Suppressor macrophage (primary cell): ENCODE measurements around the gene MGAT4B.
"Not testable (repeated sequence)": the region's sequence is repeated elsewhere in the genome, so short reads cannot be mapped to it uniquely, and the experiment has no call there.

ENCODE experiments used
- DNase-seq, 4 experiments: peaks; one replicate each; pipeline ENCODE4 v3.0.0-alpha.2; 2020 to 2022

Gene MGAT4B

GRCh38 chr5:179794171-179794570 lies 12.5 kb downstream of the MGAT4B start:
- DNase-seq = no peak

GRCh38 chr5:179793468-179794139 lies 13.1 kb downstream of the MGAT4B start, which contains the start of gene LTC4S:
LTC4S (plus strand) TSS chr5:179793986; CDS start chr5:179794081, 95 bp downstream.
- peak; percentile 71 to 89 (median 88) for DNase-seq

- peak; percentile 65 to 80 (median 76) for DNase-seq
These were observed 13.8 kb downstream of the MGAT4B start for GRCh38 chr5:179792612-179793467.

- DNase-seq = peak; percentile 44 to 67 (median 64)
These were observed 14.6 kb downstream of the MGAT4B start for GRCh38 chr5:179791881-179792611.

DNA sequence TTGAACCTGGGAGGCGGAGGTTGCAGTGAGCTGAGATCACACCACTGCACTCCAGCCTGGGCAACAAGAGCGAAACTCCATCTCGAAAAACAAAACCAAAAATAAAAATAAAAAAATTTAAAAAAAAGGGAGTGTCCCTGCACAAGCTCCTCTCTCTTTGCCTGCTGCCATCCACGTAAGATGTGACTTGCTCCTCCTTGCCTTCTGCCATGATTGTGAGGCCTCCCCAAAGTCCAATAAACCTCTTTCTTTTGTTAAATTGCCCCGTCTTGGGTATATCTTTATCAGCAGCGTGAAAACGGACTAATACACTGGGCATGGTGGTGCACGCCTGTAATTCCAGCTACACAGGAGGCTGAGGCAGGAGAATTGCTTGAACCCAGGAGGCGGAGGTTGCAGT lies 17.4 kb downstream of the MGAT4B start:
- not testable (repeated sequence) for DNase-seq

DNA sequence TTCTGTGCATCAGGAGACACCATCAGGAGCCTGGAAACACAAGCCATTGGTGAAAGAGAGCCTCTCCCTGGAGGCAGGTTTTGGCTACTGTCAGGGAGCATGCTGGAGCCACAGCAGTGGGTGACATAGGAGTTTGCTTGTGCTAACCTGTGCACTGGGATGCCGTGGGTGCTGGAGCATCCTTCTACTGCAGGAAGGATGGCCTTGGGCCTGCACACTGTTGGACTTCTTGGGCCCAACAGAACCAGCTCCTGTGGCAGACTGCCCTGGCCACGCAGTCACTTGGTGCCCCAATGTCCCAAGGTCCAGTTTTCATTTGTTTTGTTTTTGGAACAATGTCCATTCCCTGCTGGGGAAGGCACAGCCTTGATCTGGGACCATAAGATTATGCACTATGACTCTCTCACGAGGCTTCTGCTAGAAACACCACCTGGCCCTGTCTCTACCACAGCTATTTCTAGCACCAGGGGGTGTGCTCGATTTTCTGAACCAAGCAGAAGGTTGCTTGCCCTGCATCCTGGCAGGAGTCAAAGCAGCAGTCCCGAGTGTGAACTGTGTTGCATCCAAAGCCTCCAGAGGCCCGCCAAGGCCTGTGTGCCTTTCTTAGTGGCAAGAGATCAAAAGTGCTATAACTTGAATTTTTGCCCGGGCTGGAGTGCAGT lies 18.3 kb downstream of the MGAT4B start:
- DNase-seq = no peak

DNA sequence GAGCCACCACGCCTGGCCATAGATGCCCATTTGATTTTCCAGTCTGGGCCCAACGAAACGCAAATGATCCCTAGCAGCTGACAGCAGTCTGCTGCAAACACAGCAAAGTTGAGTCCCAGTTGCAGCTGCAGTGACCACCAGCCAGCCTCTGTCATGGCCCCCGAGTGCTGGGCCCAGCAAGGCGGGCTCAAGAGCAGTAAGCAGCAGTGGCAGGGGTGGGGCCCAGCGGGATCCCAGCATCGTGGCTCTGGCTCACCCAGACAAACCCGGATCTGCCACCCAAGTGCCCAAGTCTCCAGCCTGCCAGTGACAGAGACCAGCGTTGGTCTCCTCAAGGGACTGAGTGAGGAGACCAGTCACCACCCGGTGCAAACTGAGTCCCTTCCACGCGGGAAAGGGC lies 19.8 kb downstream of the MGAT4B start:
- DNase-seq = no peak

DNA sequence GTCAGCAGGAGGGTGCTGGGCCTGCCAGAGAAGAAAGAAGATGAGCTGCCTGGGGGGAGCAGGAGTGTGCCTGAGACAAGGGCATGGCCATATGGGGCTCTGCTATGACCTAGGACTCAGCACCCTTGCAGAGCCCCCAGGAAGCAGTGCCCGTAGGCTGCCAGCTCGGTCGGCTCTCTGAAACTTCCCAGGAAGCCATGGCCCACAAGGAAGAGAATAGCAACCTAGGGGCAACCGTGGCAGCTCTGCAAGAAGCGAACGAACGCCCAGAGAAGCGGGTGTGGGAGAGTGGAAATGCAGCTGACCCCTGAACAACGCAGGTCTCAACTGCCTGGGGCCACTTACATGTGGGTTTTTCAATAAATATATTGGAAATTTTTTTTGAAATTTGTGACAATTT lies 23.5 kb downstream of the MGAT4B start:
- DNase-seq = no peak

- DNase-seq = no peak
These were observed 24.8 kb downstream of the MGAT4B start for GRCh38 chr5:179781846-179782245.

- DNase-seq = peak; percentile 81 to 91 (median 90)
These were observed 26.3 kb downstream of the MGAT4B start for GRCh38 chr5:179780362-179780761.

DNA sequence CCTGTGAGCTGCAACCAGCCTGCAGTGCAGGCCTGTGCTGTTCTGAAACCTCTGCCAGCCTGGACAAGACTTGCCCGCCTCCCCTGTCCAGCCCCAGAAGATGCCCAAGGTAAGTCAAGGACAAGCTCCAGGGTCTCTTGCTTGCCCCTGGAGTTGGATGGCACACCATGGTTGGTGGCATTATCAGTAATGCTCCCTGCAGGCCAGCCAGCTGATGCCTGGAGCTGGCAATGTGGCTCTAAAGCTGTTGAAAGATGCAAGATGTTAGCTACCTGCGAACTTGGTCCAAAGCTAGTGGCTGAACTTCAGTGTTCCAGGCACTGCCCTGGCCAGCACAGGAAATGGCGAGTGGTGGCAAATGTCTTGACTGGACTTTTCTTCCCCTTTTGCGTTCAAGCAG lies 26.8 kb downstream of the MGAT4B start:
- no peak for DNase-seq

- DNase-seq = no peak
These were observed 28.1 kb downstream of the MGAT4B start for GRCh38 chr5:179778591-179778990.

GRCh38 chr5:179777909-179778308 lies 28.8 kb downstream of the MGAT4B start:
- peak; percentile 56 to 80 (median 76) for DNase-seq

DNA sequence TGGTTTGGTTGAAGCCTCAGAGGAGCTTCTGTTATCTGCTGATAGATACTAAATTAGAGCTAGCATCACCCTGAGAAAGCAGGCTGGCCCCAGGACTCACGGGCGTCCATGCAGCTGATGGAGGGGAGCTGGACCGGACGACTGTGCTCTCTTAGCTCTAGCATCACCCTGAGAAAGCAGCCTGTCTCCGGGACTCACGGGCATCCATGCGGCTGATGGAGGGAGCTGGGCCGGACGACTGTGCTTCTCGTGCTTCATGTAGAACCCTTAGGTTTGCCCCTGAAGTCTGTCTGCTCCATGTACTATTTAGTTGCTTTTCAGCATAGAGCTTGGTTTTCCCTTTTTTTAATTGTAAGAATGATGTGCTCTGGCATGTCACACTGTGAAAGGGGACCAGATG lies 29.2 kb downstream of the MGAT4B start:
- DNase-seq = no peak

DNA sequence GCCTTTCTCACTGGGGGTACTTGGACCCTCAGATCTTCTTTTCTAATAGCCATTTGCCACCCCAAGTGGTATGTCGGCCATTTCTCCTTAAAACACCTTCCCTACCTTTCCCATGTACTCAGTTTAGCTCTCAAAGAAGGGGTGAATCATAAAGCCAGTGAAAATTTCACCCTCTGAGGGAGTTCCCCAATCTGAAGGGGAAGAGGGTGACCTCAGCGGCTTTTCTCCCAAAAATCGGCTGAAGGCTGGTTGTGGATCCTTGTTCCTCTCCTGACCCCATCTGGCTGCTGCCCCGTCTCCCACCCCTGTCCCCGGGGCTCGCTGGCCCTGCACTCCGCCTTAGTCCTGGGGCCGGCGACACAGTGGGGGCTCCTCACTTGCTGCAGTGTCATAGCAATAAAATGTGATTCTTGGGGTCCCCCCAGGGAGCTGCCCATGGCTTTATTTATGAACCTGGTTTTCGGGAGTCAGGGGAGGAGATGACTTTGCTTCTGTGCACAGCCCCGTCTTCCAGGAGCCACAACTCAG lies 30.2 kb downstream of the MGAT4B start:
- peak; percentile 60 to 78 (median 76) for DNase-seq

DNA sequence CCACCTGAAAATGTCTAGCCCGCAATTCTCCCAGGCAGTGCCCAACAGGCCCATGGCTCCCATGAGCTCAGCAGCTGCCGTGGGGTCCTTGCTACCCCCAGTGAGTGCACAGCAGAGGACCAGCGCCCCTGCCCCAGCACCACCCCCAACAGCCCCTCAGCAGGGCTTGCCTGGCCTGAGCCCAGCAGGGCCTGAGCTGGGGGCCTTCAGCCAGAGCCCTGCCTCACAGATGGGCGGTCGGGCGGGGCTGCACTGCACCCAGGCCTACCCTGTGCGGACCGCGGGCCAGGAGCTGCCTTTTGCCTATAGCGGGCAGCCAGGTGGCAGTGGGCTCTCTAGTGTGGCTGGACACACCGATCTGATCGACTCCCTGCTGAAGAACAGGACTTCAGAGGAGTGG lies 32.2 kb downstream of the MGAT4B start:
- DNase-seq = no peak

GRCh38 chr5:179773686-179774040 lies 33.0 kb downstream of the MGAT4B start:
- DNase-seq = no peak

DNA sequence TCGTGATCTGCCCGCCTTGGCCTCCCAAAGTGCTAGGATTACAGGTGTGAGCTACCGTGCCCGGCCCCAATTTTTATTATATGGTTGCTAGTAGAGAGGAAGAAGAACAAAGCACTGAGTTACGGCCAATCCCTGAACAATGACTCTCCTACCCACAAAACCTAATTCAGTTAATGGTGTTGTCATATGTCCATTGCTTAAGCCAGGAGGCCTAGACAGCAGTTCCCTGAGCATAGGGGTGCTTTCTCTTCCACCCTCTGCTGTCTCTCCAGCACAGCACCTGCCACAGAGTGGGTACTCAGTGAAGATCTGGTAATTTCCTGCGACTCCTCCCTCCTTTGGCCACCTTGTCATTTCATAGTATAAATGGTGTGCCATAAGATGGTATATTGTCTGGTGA lies 34.3 kb downstream of the MGAT4B start:
- DNase-seq = peak in 1 of 4 experiments; percentile 28

DNA sequence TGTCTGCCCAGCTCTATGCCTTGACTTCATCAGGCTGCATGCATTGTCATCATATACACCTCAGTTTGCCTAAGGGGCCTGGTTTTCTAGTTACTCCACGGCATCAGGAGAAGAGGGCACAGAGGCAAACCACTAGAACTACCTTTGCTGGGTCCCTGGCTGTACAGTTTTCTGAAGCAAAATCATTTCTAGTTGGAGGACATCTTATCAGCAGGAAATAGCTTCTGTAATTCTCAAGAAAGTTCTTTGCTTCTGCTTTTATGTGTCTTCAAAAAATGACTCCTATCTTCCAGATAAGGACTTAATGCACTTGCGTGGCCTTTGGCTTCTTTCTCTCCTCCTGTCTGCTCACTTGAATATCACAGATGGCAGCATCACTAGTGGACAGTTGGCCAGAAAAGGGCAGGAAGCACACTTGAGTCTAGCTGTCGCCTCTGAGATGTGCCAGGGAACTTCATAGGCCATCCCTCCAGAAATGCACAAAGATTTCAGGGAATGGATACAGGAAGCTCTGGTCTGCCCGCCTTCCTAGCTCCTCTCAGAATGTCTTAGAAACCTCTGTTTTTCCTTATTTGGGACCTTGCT lies 35.3 kb downstream of the MGAT4B start:
- DNase-seq = no peak

DNA sequence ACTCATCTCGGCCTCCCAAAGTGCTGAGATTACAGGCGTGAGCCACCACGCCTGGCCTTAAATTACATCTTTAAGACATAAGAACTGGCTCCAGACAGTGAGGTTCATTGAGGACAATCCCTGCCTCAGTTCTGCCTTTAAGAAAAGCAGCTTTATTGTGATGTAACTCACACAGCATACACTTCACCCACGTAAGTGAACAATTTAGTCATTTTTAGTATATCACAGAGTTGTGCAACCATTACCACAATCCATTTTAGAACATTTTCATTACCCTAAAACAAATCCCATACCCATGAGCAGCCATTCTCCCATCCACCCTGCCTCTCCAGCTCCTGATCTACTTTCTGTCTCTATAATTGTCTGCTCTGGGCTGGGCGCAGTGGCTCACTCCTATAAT lies 36.9 kb downstream of the MGAT4B start:
- peak in 3 of 4 experiments; percentile 40 to 81 (median 74) for DNase-seq

DNA sequence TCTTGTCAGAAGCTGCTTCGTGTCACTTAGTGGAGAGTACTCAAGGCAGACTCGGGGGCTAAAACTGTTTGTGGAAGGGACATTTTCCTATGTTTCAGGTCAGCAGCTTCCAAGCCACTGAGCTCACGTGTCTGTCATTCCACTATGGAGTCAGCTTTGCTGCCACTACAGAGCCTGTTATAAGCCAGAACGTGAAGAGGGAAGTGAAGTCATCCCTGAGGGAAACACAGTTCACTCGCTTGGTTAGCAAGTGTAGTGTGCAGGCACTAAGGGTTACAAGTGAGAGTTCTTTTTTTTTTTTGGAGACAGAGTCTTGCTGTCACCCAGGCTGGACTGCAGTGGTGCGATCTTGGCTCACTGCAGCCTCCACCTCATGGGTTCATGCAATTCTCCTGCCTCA lies 37.4 kb downstream of the MGAT4B start:
- peak; percentile 77 to 91 (median 83) for DNase-seq
